GM04504 (cell line): ENCODE results near the gene CAMK4.

Source experiments
- DNase-seq: peaks from one replicate; pipeline ENCODE4 v3.0.0-alpha.2; 2012; ENCODE audit warnings: low read depth

CAMK4 gene

GRCh38 chr5:111229221-111229835, 5.1 kb downstream of the CAMK4 start:
- DNase-seq, result no peak

- no peak for DNase-seq
These were observed 6.0 kb downstream of the CAMK4 start for GRCh38 chr5:111229871-111230810.

- no peak for DNase-seq
These were observed 6.9 kb downstream of the CAMK4 start for GRCh38 chr5:111231119-111231518.

GRCh38 chr5:111232311-111233051, 8.3 kb downstream of the CAMK4 start:
- DNase-seq, result no peak

- DNase-seq, result no peak
These were observed 8.8 kb downstream of the CAMK4 start for GRCh38 chr5:111233052-111233374.

- no peak for DNase-seq
These were observed 9.9 kb downstream of the CAMK4 start for GRCh38 chr5:111234125-111234524.

- no peak for DNase-seq
These were observed 11.5 kb downstream of the CAMK4 start for GRCh38 chr5:111235635-111236034.

- no peak for DNase-seq
These were observed 12.2 kb downstream of the CAMK4 start for GRCh38 chr5:111236348-111236747.

GRCh38 chr5:111236995-111237394, 12.8 kb downstream of the CAMK4 start:
- no peak for DNase-seq

GRCh38 chr5:111237470-111237869, 13.3 kb downstream of the CAMK4 start:
- DNase-seq, result no peak

- DNase-seq, result no peak
These were observed 14.4 kb downstream of the CAMK4 start for GRCh38 chr5:111238431-111239225.

GRCh38 chr5:111241696-111242095, 17.5 kb downstream of the CAMK4 start:
- no peak for DNase-seq

- DNase-seq, result no peak
These were observed 18.4 kb downstream of the CAMK4 start for GRCh38 chr5:111242606-111243005.

- DNase-seq, result no peak
These were observed 19.1 kb downstream of the CAMK4 start for GRCh38 chr5:111243318-111243717.

GRCh38 chr5:111245654-111246053, 21.5 kb downstream of the CAMK4 start:
- no peak for DNase-seq

- no peak for DNase-seq
These were observed 22.3 kb downstream of the CAMK4 start for GRCh38 chr5:111246459-111246858.

GRCh38 chr5:111248571-111248970, 24.4 kb downstream of the CAMK4 start:
- DNase-seq, result no peak

- no peak for DNase-seq
These were observed 27.7 kb downstream of the CAMK4 start for GRCh38 chr5:111251921-111252320.

GRCh38 chr5:111252799-111253545, 28.8 kb downstream of the CAMK4 start:
- DNase-seq, result no peak

- no peak for DNase-seq
These were observed 30.4 kb downstream of the CAMK4 start for GRCh38 chr5:111254613-111255012.

- no peak for DNase-seq
These were observed 31.0 kb downstream of the CAMK4 start for GRCh38 chr5:111255169-111255568.
